ENCODE results near the gene SMPD1. TPM values are rescaled to one million over a fixed set of nuclear protein-coding genes. Genes with fewer than 3 reads are reported as not detected.

SMPD1 gene
- total and polyA plus RNA-seq, 2 of the 4 experiments (the other 2 are of a cell fraction): 19.5 to 108 TPM

DNA sequence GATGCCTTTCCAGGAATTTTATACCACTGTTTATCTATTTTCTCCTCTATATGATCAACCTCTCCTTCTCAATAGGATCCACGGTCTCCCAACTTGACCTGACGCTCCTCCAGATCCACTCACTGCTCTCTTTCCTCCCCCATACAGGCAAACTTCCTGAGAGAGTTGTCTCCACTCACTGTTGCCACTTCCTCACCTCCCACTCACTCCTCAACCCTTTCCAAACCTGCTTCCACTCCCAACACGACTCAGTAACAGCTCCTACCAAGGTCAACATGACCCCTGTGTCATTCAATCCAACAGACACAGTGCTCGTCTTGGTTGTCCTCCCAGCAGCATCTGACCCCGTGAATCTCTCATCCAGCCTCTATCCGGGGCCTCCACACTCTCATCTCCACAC lies 25.5 kb downstream of the SMPD1 start:
- no peak for ATAC-seq (ENCODE audit: low read depth)
- dilution Hi-C loops (cut with HindIII; ENCODE audit: low sequenced_read_pairs, unreplicated experiment): no loop called here
- POLR2A ChIA-PET (ENCODE audit: unreplicated experiment): no interaction called here

More for the DNA sequence above, 25.5 kb downstream of the SMPD1 start:
- Histone ChIP-seq H2AK9ac (replicated peaks; ENCODE audit: low read depth, low read length, poor library complexity) (peak overlapping the region; percentile 39), H3K9ac (ENCODE audit: low read depth, low read length) (no peak overlapping the region), H4K91ac (ENCODE audit: insufficient read depth, low read depth, low read length) (no peak overlapping the region), H3K27me3 (ENCODE audit: control insufficient read depth, insufficient read depth, low read length) (no peaks in the 10 kb centered on the region), H3K4ac (ENCODE audit: low read depth, low read length) (no peak overlapping the region), H3K27ac (ENCODE audit: insufficient read depth, low read length) (no peak overlapping the region), H2AFZ (replicated peaks; ENCODE audit: low read length, poor library complexity) (no peak overlapping the region), H4K8ac (ENCODE audit: low read depth in 2 of 2, low read length in 2 of 2) (no peak overlapping the region), H4K20me1 (ENCODE audit: insufficient read depth, low read length) (peaks cover 37% of the 10 kb centered on the region), H2BK15ac (ENCODE audit: low read depth, low read length) (no peak overlapping the region), H3K4me1 (ENCODE audit: control insufficient read depth, insufficient read depth, low read length) (peaks cover 10% of the 10 kb centered on the region), H2BK5ac (ENCODE audit: low read depth, low read length, poor library complexity, severe bottlenecking) (no peak overlapping the region), H3K9me1 (ENCODE audit: insufficient read depth, low read length) (peaks cover 26% of the 10 kb centered on the region), H3K23ac (ENCODE audit: low read depth, low read length) (peak overlapping the region; percentile 2), H3K36me3 (ENCODE audit: control insufficient read depth, insufficient read depth, low read length) (peaks cover 4% of the 10 kb centered on the region; the same call in 1 of the 2 replicates), H3K56ac (ENCODE audit: extremely low read depth, insufficient read depth, low read length) (no peak overlapping the region), H3K4me2 (ENCODE audit: low read depth, low read length) (no peak overlapping the region), H2BK20ac (ENCODE audit: low read depth, low read length) (no peak overlapping the region), H2AK5ac (ENCODE audit: low read depth, low read length) (no peak overlapping the region), H3K14ac (replicated peaks; ENCODE audit: low read depth, low read length) (no peak overlapping the region), H3K18ac (ENCODE audit: low read depth, low read length) (no peak overlapping the region), H4K5ac (ENCODE audit: low read depth, low read length) (no peak overlapping the region), H3K79me1 (ENCODE audit: low read depth in 1 of 2, low read length in 2 of 2) (peaks cover 26 to 62% of the 10 kb centered on the region in 2 experiments), H3K9me3 (ENCODE audit: control insufficient read depth, insufficient read depth, low read length) (no peaks in the 10 kb centered on the region), H3K4me3 (ENCODE audit: insufficient read depth, low read depth, low read length) (no peak overlapping the region), H2BK120ac (ENCODE audit: low read depth, low read length) (no peak overlapping the region)
- no peak for DNase-seq
- TF ChIP-seq CHD1 (IDR thresholded peaks at IDR 0.05; ENCODE audit: low read depth, low read length) (no peak), MAZ (IDR thresholded peaks at IDR 0.05; ENCODE audit: borderline replicate concordance, low read depth, low read length) (no peak), SMC3 (IDR thresholded peaks at IDR 0.05; ENCODE audit: low read depth, low read length) (no peak), FOS (IDR thresholded peaks at IDR 0.05; ENCODE audit: low read depth, low read length) (no peak), MXI1 (IDR thresholded peaks at IDR 0.05; ENCODE audit: borderline replicate concordance, low read depth, low read length) (no peak)
- TF ChIP-seq, protein P1, sequence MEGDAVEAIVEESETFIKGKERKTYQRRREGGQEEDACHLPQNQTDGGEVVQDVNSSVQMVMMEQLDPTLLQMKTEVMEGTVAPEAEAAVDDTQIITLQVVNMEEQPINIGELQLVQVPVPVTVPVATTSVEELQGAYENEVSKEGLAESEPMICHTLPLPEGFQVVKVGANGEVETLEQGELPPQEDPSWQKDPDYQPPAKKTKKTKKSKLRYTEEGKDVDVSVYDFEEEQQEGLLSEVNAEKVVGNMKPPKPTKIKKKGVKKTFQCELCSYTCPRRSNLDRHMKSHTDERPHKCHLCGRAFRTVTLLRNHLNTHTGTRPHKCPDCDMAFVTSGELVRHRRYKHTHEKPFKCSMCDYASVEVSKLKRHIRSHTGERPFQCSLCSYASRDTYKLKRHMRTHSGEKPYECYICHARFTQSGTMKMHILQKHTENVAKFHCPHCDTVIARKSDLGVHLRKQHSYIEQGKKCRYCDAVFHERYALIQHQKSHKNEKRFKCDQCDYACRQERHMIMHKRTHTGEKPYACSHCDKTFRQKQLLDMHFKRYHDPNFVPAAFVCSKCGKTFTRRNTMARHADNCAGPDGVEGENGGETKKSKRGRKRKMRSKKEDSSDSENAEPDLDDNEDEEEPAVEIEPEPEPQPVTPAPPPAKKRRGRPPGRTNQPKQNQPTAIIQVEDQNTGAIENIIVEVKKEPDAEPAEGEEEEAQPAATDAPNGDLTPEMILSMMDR (conservative IDR thresholded peaks at IDR 0.05; ENCODE audit: low read depth, low read length): no peak
- TF ChIP-seq, protein P2, sequence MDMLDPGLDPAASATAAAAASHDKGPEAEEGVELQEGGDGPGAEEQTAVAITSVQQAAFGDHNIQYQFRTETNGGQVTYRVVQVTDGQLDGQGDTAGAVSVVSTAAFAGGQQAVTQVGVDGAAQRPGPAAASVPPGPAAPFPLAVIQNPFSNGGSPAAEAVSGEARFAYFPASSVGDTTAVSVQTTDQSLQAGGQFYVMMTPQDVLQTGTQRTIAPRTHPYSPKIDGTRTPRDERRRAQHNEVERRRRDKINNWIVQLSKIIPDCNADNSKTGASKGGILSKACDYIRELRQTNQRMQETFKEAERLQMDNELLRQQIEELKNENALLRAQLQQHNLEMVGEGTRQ (IDR thresholded peaks at IDR 0.05; ENCODE audit: low read depth, low read length): no peak
- in situ Hi-C loops (cut with MboI; ENCODE audit: low sequenced_read_pairs) (no loop called here), intact Hi-C loops (cut with micrococcal nuclease) (no loop called here)
- 96% methylated on average over 6 of the region's 6 CpGs; no CpG with 5 or more reads in 1 of the 2 experiments for WGBS, 2 experiments (ENCODE audit: extremely low coverage in 2 of 2, insufficient read length in 1 of 2)
- CTCF ChIA-PET: no interaction called here
- no TSS peak for BruUV-seq (replicated peaks)
